ENCODE data around the gene TOP3B. TPM values are rescaled to one million over a fixed set of nuclear protein-coding genes. Genes with fewer than 3 reads are reported as not detected.

TOP3B gene
- total RNA-seq, 4 donors from 2014 or later, result 24.3 to 68.1 (median 48.4) TPM

GRCh38 chr22:21922370-21923162 is 60.0 kb downstream of the TOP3B start:
- peaks cover 0 to 88% (median 0%) of the 10 kb centered on the region in 3 donors for H3K36me3 ChIP-seq

GRCh38 chr22:21921729-21922128 is 60.9 kb downstream of the TOP3B start:
- H3K9me3 ChIP-seq, result no peaks in the 10 kb centered on the region
- H3K4me1 ChIP-seq, result peaks cover 0 to 22% (median 8%) of the 10 kb centered on the region in 4 donors
- WGBS, 2 donors, result 59 to 72% methylated on average over 8 of the region's 8 CpGs
- no peaks in the 10 kb centered on the region for H3K27me3 ChIP-seq
- H3K27ac ChIP-seq, result peak overlapping the region in 1 of 4 donors; percentile 17
- no peak for TF ChIP-seq CTCF (IDR thresholded peaks at IDR 0.05)
- no peak for TF ChIP-seq POLR2A (IDR thresholded peaks at IDR 0.05)
- no peak for TF ChIP-seq EP300 (IDR thresholded peaks at IDR 0.05)
- no peak overlapping the region for H3K4me3 ChIP-seq
- peaks cover 0 to 79% (median 0%) of the 10 kb centered on the region in 3 donors for H3K36me3 ChIP-seq
- no peak for DNase-seq (ENCODE audit: low spot score in 2 of 2)

More at GRCh38 chr22:21922370-21923162, 60.0 kb downstream of the TOP3B start:
- 81 to 84% methylated on average over 18 to 20 of the region's 20 CpGs for WGBS, 2 donors
- TF ChIP-seq CTCF (IDR thresholded peaks at IDR 0.05) (no peak), EP300 (IDR thresholded peaks at IDR 0.05) (no peak), POLR2A (IDR thresholded peaks at IDR 0.05) (no peak)
- no peaks in the 10 kb centered on the region for H3K9me3 ChIP-seq
- H3K27me3 ChIP-seq, result no peaks in the 10 kb centered on the region
- DNase-seq (ENCODE audit: low spot score in 2 of 2), result no peak
- H3K4me1 ChIP-seq, result peaks cover 0 to 22% (median under 1%) of the 10 kb centered on the region in 4 donors
- no peak overlapping the region for H3K4me3 ChIP-seq
- no peak overlapping the region for H3K27ac ChIP-seq

GRCh38 chr22:21921184-21921721 is 61.3 kb downstream of the TOP3B start:
- H3K4me1 ChIP-seq, result peaks cover 0 to 23% (median 8%) of the 10 kb centered on the region in 4 donors
- H3K27ac ChIP-seq, result peak overlapping the region in 1 of 4 donors; percentile 17
- whole genome bisulfite sequencing, 2 donors, result 62 to 67% methylated on average over 10 to 13 of the region's 13 CpGs
- H3K4me3 ChIP-seq, result no peak overlapping the region
- H3K9me3 ChIP-seq, result no peaks in the 10 kb centered on the region
- TF ChIP-seq EP300 (IDR thresholded peaks at IDR 0.05), result no peak
- no peak for TF ChIP-seq CTCF (IDR thresholded peaks at IDR 0.05)
- no peak for TF ChIP-seq POLR2A (IDR thresholded peaks at IDR 0.05)
- peaks cover 0 to 75% (median 0%) of the 10 kb centered on the region in 3 donors for H3K36me3 ChIP-seq
- no peaks in the 10 kb centered on the region for H3K27me3 ChIP-seq
- DNase-seq (ENCODE audit: low spot score in 2 of 2), result no peak

GRCh38 chr22:21920341-21921183 is 62.0 kb downstream of the TOP3B start:
- H3K4me1 ChIP-seq, result peaks cover 0 to 23% (median 8%) of the 10 kb centered on the region in 4 donors
- H3K4me3 ChIP-seq, result no peak overlapping the region
- H3K27me3 ChIP-seq, result no peaks in the 10 kb centered on the region
- no peaks in the 10 kb centered on the region for H3K9me3 ChIP-seq
- TF ChIP-seq CTCF (IDR thresholded peaks at IDR 0.05) (no peak), EP300 (IDR thresholded peaks at IDR 0.05) (no peak), POLR2A (IDR thresholded peaks at IDR 0.05) (no peak)
- DNase-seq (ENCODE audit: low spot score in 2 of 2), result no peak
- no peak overlapping the region for H3K27ac ChIP-seq
- WGBS, 2 donors, result 81 to 84% methylated on average over 12 to 14 of the region's 16 CpGs
- H3K36me3 ChIP-seq, result peaks cover 0 to 68% (median 0%) of the 10 kb centered on the region in 3 donors

Measured in tibial nerve (tissue), 4 donors.